Activated CD4-positive, CD25-positive, alpha-beta regulatory T cell (primary cell): ENCODE data around the gene CATSPERZ.

Experiments
- DNase-seq, 4 experiments: peaks; one replicate each; lab custom pipeline; 2025; lab: John Stamatoyannopoulos, UW

The CATSPERZ gene

DNA sequence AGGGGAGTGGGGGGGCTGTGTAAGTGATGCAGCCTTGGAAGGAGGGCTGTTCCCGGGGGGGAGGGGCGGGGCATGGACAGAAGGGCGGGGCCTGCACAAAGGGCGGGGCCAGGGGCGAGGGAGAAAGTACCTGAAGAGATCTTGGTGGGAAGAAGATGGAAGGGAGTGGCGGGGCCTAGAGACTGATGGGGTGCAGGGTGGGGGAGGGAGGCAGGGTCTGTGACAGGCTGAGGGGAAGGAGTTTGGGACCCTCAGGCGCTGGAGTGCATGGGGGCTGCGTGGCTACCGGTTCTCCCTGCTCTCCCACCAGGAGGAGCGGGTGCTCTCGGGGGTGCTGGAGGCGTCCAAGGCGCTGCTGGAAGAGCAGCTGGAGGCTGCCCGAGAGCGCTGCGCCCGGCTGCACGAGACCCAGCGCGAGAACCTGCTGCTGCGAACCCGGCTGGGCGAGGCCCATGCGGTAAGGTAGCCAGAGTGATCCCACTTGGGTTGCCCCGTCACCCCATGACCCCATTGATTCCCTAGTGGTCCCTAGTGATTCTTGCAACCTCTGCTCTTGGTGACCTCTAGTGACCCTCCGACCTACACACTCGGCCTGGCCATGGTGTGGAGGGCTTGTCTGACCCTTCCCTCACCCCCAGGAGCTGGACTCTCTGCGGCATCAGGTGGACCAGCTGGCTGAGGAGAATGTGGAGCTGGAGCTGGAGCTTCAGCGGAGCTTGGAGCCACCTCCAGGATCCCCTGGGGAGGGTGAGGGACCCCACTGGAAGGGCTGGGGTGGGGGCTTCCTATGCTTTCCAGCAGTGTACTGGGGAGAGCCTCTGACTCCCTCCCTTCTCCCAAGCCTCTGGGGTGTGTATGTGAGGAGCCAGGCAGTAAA, 42.9 kb downstream of the CATSPERZ start:
- DNase-seq: no peak

- no peak for DNase-seq
Observed at GRCh38 chr11:64343767-64344559, 43.8 kb downstream of the CATSPERZ start.

- no peak for DNase-seq
Observed at GRCh38 chr11:64344787-64345186, 44.6 kb downstream of the CATSPERZ start.

DNA sequence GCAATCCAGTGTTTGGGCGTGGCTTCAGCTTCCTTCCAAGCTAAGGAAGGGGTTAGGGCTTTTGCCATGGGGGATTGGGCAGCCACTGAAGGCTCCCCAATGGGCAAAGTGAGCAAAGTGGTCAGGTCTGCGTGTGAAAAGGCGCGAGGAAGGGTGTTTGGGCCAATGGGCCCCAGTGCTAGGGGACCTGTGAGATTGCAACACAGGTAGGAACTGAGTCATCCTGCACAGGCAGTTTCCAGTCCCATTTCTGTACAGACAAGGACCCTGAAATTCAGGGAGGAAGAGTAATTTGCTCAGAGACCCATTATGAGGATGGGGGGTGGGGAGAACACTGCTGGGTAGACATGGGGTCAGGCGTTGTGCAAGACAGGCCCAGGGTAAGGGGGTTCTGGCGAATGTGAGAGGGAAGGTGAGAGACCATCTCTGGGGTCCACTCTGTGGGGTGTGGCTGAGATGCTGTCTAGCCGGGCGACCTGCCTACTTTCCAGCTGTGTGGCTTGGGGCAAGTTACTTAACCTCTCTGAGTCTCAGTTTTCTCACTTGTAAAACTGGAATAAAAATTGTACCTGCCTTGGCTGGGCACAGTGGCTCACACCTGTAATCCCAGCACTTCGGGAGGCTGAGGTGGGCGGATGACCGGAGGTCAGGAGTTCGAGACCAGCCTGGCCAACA, 47.2 kb downstream of the CATSPERZ start:
- no peak for DNase-seq

GRCh38 chr11:64348383-64349024, 48.3 kb downstream of the CATSPERZ start:
- no peak for DNase-seq

GRCh38 chr11:64349025-64349387, 48.8 kb downstream of the CATSPERZ start:
- no peak for DNase-seq

- DNase-seq: no peak
Observed at GRCh38 chr11:64349404-64349803, 49.2 kb downstream of the CATSPERZ start.

DNA sequence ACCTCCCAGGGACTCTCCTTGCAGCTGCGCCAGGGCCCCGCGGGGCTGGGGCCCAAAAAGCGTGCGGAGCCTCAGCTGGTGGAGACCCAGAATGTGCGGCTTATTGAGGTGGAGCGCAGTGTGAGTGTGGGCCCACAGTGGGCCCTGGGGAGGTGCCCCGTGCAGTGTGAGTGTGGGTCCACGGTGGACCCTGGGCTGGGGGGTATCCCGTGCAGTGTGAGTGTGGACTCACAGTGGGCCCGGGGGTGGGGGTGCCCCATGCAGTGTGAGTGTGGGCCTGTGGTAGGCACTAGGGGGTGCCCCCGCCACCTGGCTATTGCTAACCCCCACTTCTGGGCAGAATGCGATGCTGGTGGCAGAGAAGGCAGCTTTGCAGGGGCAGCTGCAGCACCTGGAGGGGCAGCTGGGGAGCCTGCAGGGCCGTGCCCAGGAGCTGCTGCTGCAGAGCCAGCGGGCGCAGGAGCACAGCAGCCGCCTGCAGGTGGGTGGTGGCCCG, 51.0 kb downstream of the CATSPERZ start:
- no peak for DNase-seq

- no peak for DNase-seq
Observed at GRCh38 chr11:64352099-64352994, 52.2 kb downstream of the CATSPERZ start.

- DNase-seq: no peak
Observed at GRCh38 chr11:64352995-64353714, 53.0 kb downstream of the CATSPERZ start.

DNA sequence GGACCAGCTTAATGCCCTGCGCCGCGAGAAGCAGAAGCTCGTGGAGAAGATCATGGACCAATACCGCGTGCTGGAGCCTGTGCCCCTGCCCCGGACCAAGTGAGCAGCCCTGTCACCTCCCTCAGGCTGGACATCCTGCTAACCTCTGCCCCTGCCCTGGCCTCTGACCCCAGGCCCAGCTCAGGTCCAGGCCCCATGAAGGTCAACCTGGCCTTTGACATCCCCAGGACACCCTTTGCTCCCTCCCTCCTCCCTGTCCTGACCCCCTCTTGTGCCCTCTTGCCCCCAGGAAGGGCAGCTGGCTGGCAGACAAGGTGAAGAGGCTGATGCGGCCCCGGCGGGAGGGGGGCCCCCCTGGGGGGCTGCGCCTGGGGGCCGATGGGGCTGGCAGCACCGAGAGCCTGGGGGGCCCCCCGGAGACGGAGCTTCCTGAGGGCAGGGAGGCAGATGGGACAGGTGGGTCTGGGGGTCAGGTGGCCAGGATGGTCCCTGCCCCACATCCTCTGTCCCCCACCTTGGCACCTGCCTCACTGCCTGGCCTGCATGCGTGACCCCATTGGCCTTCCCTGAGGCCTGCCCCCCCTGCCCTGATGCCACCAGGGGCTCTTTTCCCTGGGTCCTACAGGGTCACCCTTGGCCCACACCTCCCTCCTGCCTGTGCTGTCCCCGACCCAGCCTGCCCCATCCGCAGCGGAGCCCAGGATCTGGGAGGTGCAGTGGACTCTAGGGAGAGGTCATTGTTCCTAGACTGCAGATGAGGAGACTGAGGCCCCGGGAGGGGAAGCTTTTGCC, 53.8 kb downstream of the CATSPERZ start:
- DNase-seq: no peak
